Measurements from ENCODE around the gene LRWD1.
"Not testable (repeated sequence)": the region's sequence is repeated elsewhere in the genome, so short reads cannot be mapped to it uniquely, and the experiment has no call there.

- TF ChIP-seq POLR2A, CTCF, POLR2AphosphoS5 (IDR thresholded peaks at IDR 0.05): not testable (repeated sequence)
Measured at GRCh38 chr7:102520797-102521196, 56.0 kb downstream of the LRWD1 start.

All from gastroesophageal sphincter (tissue), 3 donors.